ENCODE results near the gene PTHLH.

The PTHLH gene

DNA sequence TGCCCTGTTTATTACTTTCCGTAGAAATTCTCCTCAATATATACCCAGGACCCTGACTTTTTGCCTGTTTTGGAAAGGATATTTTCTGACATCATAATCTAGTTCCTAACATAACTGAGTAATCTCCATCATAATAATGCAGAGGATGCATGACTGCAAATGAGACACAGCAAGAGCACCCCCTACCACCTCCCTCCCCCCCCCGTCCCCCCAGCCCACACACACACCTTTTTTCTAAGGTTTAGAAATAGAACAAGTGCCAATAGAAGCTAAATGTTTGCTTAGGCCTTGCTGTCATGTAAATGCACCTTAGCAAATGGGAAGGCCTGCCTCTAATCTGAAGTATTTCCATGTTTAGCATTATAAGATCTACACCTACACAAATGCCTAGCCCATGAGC is at the start of gene PTHLH:
TSS of gene PTHLH (minus strand) at position 13 of the 400 bp plus-strand sequence. CDS start 3,239 bp downstream, outside the sequence.
- no peak for DNase-seq (ENCODE audit: low read depth in 2 of 2)

- DNase-seq (ENCODE audit: low read depth in 2 of 2), result no peak
These were observed 49.2 kb upstream of the PTHLH start for GRCh38 chr12:28021704-28022103.

DNA sequence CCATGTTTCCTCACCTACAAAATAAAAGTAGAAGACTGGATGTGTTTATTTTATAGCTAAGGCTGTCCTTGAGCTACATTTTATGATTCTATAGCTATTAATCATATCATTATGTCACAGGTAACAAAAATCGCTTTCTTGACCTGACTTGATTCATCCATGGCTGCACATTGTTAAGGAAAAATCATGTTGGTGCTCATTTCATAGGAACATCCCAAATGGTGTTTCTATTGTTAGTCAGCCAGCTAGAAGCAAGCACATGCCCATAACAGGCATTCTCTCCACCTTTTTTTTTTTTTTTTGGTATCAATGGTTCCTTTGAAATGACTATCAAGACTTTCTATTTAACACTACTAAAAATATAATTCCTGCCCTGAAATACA is 45.3 kb upstream of the PTHLH start:
- no peak for DNase-seq (ENCODE audit: low read depth in 2 of 2)

DNA sequence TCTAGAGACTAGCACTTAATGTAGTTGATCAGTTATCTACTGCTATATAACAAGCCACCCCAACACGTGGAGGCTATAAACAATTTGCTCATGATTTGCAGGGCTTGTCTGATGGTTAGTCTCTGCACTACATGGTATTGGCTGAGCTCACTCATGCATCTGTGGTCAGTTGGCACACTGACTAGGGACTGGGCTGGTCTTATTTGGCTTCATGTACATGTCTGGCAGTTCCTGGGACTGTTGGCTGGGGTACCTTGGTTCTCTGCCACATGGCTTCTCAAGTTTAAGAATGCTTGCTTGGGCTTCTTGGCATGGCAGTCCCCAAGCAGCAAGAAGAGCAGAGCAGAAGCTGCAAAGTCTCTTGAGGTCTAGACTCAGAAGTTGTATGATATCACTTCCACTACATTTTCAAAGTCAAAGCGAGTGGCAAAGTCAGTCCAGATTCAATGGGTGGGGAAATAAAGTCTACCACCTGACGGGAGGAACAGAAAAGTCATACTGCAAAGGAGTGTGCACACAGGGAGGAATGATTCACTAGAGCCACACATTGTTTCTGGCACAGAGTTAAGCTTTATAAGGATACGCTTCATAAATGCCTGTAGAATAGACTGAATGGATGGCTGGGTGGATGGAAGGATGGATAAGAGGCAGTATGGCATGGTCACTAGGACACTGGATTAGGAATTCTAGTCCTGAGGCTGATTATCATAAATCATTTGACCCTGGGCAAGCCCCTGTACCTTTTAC is 44.8 kb upstream of the PTHLH start:
- DNase-seq (ENCODE audit: low read depth in 2 of 2), result no peak

GRCh38 chr12:28015165-28015564 is 42.6 kb upstream of the PTHLH start:
- no peak for DNase-seq (ENCODE audit: low read depth in 2 of 2)

DNA sequence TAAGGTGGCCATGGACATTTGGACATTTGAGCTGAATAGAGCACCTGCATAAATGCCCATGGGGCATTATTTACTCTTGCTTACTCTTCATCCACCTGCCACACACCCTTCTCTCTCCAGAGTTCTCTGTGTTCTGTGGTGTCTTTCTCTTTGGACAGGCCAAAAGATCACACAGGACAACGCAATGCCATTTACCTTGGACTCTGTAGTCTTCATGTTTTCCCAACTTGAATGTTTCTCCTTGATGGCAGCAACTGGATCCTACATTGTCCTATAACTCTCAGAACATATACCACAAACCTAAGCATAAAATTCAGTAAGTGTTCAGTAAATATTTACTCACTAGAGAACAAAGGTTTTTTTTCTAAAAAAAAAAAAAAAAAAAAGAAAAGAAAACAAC is 41.7 kb upstream of the PTHLH start:
- DNase-seq (ENCODE audit: low read depth in 2 of 2), result no peak

- DNase-seq (ENCODE audit: low read depth in 2 of 2), result no peak
These were observed 39.9 kb upstream of the PTHLH start for GRCh38 chr12:28012333-28012918.

DNA sequence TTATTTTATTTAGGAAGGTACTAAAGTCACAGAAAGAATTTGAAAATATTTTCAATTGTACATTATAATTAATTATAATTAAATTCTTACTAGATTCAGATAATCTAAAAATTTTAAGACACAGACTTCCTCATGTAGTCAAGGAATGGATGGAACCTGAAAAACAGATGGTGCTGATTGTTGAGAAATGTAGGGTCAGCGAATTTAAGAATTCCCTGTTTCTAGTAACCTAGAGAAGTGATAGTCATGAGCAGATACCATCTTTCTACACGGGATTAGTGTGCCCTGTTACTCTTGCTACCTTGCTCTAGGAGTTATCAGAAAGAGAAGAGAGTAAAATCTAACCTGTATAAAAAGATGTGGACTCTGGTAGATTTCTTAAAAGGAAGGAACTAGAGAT is 37.5 kb upstream of the PTHLH start:
- no peak for DNase-seq (ENCODE audit: low read depth in 2 of 2)

DNA sequence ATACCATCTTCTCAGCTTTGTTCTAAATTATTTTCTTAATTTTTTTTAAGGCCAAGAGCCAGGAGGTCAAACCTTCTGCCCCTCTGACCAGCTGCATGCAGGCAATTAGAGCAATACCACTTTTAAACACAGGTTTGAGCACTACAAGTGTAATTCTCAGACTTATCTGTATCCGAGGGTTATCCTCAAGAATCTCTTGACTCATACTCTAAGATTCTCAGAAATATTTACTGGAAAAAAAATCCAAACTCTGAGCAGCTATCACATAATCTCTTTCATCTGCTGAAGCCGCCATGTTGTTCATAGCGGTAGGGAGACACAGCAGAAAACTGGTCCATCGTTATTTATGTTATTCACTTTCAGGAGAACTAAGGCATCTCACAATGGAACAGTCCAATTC is 27.4 kb upstream of the PTHLH start:
- DNase-seq (ENCODE audit: low read depth in 2 of 2), result no peak

- DNase-seq (ENCODE audit: low read depth in 2 of 2), result no peak
These were observed 27.0 kb upstream of the PTHLH start for GRCh38 chr12:27999521-27999920.

GRCh38 chr12:27998658-27999057 is 26.1 kb upstream of the PTHLH start:
- DNase-seq (ENCODE audit: low read depth in 2 of 2), result no peak

- no peak for DNase-seq (ENCODE audit: low read depth in 2 of 2)
These were observed 25.6 kb upstream of the PTHLH start for GRCh38 chr12:27998170-27998569.

DNA sequence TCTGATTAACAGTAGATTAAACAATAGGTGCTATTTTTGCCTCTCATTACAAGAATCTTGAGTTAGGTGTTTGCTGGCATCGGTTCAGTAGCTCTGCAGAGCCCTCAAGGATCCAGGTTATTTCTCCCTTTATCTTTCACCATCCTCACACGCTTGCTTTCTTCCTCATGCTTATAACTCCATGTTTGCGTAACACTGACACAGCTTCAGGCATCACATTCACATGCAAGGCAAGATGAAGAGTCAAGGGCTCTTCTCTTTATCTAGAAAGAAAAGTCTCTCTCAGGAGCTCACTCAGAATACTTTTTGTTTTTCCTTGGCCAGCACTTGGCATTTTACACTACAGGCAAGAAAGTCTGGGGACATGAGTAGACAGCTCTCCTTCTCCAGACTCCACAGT is 24.2 kb upstream of the PTHLH start:
- DNase-seq (ENCODE audit: low read depth in 2 of 2), result no peak

DNA sequence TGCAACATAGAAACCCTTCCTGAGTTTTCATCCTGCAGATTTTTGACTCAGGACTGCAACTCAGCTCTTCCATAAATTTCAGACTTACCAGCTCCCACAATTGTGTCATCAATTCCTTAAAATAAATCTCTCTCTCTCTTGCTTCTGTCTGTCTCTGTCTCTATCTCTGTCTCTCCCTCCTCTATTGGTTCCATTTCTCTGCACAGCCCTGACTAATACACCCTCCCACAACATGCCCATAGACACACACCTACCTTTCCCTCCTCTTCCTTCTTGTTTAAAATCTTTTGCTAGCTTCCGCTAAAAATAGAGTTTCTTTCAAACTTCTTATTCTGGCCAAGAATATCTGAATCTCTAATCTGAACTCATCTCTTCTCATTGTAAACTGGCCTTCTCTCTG is 22.9 kb upstream of the PTHLH start:
- DNase-seq (ENCODE audit: low read depth in 2 of 2), result no peak

DNA sequence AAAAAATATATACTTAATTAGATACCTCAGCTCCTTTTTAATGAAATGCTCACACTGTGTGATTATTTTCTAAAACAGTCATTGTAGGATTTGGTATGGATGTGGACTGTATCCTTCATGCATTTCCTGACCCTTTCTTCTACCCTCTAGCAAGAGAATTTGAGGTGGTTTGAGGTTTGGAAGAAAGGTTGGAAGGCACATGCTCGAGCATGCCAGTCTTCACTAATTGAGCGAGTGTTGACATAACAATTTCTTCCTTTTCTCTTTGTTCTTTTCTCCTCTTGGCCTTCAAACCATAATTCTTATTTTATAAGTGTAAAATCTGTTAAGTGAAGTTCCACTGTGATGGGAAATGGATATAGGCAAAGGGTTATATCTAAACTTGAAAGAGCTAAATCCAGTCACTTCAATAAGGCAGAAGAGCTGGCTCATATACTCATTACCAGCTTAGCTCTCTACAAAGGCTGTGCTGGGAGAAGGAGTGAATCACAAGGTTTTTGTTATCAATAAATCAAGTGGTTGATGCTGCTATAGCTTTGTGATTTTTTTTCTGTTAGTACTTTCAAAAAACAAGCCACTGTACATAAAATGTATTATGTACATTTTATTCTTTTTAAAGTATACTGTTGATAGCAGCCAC is 16.2 kb upstream of the PTHLH start:
- no peak for DNase-seq (ENCODE audit: low read depth in 2 of 2)

DNA sequence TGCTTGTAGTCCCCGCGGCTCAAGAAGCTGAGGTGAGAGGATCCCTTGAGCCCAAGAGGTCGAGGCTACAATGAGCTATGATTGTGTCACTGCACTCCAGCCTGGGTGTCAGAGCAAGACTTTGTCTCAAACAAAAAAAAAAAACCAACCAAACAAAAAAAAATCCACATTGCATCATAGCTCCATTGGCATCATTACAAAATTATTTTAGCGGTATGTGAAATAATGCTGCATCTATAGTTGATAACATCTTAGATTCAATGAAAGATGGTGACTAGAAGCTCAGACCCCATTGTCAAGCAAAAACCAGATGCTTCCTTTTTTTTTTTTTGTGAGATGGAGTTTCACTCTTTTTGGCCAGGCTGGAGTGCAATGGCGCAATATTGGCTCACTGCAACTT is 14.8 kb upstream of the PTHLH start:
- no peak for DNase-seq (ENCODE audit: low read depth in 2 of 2)

GRCh38 chr12:27984275-27984674 is 11.7 kb upstream of the PTHLH start:
- no peak for DNase-seq (ENCODE audit: low read depth in 2 of 2)

GRCh38 chr12:27982951-27983350 is 10.4 kb upstream of the PTHLH start:
- DNase-seq (ENCODE audit: low read depth in 2 of 2), result no peak

DNA sequence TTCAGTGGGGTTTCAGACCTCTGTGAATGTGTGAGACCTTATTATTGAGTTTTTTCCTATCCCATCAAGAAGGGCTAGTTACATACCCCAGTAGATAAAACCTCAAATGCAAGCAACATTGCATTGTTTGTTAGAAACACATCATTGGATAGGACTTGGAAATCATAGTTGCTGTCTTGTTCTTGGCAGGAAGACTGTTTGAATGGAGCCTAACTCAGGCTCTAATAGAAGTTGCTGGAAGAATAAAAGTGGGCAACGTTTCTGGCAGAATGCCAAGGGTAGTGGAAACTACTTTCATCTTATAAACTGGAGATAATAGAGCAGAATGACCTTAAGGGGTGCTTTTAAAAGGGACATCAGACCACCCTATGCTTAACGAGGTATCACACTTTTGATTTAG is 9.9 kb upstream of the PTHLH start:
- DNase-seq (ENCODE audit: low read depth in 2 of 2), result no peak

- DNase-seq (ENCODE audit: low read depth in 2 of 2), result no peak
These were observed 9.3 kb upstream of the PTHLH start for GRCh38 chr12:27981874-27982273.

- no peak for DNase-seq (ENCODE audit: low read depth in 2 of 2)
These were observed 6.6 kb upstream of the PTHLH start for GRCh38 chr12:27979145-27979544.

DNA sequence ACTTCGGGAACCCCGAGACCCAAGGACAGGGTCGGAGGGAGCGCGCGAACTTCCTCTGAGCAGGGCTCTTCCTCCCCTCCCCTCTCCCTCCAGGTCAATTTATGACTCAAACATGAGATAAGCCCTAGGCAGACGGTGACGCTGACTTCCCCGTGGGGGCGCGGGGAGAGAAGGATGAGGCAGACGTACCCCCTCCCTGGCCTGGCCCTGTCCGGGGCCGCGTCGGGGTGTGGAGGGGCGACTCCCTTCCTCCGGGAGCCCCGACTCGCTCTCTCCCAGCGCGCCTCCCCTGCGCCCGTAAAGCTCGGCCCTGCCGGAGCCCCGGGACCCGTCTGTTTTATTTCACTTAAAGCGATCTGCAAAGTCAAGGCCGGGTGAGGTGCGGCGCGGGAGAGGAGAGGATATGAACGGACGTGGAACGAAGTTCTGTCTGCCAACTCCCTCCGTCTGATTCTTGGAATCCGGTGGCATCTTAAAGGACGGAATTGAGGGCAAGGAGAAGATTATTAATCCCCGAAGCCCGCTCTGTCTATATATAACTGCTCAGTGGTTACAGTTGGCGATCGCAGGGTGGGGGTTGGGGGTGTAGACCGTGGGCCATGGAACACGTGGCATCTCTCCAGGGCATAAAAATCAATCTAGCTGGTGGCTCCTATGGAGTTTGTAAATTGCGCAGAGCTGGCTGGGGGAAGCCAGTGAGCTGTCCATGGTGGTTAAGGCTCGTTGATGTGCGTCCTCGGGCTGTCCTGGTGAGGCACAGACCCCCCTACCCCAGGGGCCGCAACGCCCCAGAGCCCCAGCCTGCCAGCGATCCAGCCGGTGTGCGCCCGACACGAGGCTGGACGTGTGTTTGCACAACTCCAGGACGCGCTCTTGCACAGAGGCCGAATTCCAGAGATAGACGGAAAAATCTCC is 2.9 kb upstream of the PTHLH start:
- DNase-seq (ENCODE audit: low read depth in 2 of 2), result no peak

Measured in stimulated activated CD4-positive, alpha-beta T cell treated with anti-CD3 and anti-CD28 coated beads, Interleukin-1b, Interleukin-23, amount 100 ng/mL, for 4 hours (primary cell).